Hematopoietic multipotent progenitor cell treated with erythropoietin and hydrocortisone succinate and interleukin-3 and kit ligand, for 4 days (in vitro differentiated cells): Measurements from ENCODE around the gene USH2A.
A peak's percentile ranks its signal among the peaks of the same experiment; 100 is the strongest.

Source experiments
- DNase-seq: peaks from one replicate; pipeline ENCODE4 v3.0.0-alpha.2; 2015

Gene USH2A

DNA sequence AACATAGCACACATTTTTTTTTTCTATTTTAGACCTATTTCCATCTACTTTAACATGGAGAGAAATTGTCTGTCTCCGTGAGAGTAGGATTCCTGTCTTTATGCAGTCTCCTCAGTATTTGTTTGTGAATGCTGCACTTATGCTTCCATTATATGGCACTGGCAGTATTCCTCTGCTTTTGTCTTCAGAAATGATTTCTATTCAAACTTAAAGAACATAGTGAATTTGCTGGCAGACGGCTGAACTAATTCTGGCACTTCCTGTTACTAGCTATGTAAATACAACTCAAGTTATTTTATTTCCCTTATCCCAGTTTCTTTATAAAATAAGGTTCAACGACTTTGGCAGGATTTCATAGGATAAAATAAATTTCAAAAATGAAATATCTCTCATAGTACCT lies 810.9 kb downstream of the USH2A start:
- no peak for DNase-seq

DNA sequence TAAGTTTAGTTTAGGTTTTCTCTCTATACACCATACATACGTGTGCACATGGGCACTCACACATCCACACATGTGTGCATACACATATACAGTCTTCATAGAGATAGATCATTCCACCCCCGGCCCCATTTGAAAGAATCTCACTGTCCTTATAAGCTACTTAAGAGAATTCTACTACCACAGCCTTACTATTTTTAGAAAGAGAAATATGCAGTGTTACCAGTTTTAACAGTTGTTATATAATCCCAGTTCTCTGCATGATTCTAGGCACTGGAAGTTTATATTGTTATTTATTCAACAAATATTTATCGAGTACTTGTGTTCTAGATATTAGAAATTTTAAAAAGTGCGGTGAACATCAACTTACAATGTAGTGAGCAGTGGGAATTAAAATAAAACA lies 814.6 kb downstream of the USH2A start:
- no peak for DNase-seq

DNA sequence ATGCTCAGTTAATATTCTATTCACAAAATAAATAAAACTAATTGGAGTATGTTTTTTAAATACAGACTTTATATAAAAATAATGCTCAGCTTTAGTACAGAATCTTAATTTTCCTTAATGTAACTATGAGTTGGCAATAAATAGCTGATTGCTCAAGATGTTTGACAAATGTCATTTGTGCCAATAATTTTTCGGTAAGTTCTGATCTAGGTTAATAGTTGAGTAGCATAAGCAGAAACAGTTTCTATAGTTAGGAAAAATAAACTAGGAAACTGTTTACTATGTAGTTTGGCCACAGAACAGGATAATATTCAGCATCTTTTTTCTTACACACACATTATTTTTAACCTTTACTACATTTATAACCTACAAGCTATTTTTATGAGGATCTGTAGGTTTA lies 815.8 kb downstream of the USH2A start:
- no peak for DNase-seq

DNA sequence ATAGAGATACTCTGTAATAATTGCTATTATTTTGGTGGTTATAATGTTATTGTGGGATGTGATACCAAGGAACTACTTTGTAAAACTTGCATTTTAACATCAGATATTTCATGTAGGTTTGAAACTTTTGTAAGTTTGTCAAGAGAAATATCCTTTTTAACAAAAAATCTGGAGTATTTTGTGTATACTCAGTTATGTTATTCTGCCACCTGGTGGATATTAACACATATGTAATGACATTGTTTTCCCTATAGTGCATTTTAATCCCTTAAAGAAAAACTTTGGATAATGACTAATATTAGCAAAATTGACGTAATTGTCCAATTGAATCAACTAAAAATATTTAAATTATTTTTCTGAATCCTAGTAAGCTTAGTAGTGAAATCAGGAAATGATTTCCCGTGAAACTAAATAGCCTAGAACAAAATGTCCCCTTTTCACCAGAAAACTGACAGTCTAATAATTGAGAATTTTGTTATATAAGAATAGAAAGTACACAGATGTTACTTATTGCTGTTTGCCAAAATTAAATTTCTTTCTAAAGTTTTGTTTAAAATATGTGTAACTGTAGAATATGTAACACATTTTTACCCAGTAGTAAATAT lies 816.6 kb downstream of the USH2A start:
- DNase-seq = peak; percentile 60

DNA sequence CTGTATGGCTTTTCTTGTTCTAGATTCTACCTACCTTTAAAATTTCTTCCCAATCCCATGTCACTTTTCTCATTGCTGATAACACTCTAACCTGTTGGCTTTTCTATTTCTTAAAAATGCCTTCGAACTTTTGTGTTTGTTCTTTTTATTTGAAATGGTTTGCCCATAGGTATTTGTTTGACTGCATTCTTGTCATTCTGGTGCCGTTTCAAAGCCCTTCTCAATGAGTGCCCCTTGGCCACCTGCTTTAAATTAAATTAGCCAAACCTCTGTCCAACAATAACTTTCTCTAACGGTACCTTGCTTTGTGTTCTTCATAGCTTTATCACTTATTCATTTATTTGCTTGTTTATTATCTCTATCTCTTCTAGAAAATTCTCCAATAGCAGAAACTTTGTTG lies 817.2 kb downstream of the USH2A start:
- DNase-seq = no peak

DNA sequence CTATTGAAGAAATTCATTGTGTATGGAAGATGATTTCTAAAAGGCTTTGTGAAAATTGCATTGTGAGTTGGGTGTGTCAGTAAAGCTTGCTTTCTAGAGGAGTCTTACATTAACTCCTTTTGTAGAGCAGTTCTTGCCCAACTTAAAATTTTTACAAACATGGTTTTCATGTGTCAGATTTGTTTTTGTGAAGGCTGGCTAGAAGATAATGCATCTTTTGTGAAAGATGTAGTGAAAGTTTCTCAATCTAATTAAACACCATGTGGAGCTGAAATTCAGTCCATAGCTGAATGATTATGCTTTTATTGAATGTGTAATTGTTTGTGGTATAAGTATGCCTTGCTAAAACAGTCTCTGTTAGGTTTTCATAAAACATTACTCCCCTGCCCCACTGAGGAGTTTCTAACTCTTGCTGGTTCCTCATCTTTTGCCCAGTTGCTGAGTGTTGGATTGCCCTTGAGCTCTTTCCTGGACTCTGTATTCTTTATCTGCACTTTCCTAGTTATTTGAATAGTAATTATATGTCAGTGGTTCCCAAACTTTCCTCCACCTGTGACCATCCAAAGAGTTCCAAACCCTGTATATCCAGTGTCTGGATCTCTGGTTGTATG lies 818.1 kb downstream of the USH2A start:
- DNase-seq = no peak

DNA sequence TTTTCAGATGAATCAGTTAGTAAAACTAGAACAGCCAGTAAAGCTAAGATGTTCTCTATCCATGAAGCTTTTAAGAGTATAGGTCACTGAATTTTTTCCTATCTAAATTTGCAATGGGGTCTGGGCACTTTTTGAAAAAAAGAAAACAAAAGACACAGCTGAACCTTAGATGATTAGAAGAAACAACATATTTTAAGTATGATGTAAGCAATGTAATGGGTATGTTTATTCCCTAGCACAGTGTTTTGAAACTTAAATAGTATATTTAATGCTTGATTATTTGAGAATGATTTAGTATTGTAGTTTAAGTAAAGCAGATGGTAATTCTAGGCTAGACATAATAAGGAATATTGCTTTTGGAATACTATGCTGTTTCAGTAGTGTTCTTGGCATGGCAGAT lies 819.9 kb downstream of the USH2A start:
- DNase-seq = no peak

DNA sequence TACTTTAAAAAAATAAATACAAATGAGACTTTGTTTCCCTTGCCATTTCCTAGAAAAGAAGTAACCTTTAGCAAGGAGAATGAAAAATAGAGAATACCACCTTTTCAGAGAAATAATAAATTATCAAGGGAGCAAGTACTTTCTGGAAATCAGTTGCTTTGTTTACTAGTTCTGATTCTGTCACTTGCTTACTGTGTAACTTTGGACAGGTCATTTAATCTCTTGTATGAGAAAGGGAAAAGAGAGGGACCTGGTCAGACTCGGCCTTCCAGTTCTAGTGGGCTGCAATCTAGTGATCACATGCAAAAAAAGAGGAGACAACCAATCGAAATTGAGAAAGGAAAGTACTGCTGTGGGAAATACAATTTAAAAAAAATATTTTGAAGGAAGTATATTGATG lies 822.0 kb downstream of the USH2A start:
- DNase-seq = no peak

DNA sequence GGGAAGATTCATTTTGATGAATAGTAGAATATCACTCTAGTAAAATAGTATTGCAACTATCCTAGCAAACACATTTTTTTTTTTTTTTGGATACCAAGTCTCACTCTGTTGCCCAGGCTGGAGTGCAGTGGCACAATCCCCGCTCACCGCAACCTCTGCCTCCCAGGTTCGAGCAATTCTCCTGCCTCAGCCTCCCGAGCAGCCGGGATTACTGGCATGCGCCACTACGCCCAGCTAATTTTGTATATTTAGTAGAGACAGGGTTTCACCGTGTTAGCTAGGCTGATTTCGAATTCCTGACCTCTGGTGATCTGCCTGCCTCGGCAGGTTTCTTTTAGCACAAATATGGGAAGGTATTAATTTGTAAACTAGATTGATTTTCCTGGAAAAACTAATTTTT lies 822.4 kb downstream of the USH2A start:
- DNase-seq = no peak

DNA sequence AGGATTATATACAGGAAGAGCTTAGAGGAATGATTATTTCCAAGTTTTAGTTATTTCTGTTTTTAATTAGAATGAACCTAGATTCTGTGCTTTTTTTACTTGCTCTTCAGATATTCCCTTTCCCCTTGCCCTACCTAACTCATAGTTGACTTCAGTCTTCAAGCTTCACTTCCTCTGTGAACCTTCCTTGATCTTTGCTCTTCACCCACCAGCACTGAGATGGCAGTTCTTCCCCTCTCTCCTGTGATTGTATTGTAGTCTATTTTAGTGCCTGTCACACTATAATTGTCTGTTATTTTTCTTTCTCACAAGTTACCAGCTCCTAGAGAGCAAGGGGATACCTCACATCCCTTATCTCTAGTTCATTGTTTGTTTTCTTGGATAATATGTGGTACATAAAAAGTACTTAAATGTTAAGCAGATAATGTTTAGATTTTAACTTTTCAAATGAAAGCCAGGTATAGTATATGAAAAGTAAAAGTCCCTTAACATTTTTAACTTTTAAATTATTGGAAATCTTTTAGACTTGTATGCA lies 822.9 kb downstream of the USH2A start:
- DNase-seq = no peak

DNA sequence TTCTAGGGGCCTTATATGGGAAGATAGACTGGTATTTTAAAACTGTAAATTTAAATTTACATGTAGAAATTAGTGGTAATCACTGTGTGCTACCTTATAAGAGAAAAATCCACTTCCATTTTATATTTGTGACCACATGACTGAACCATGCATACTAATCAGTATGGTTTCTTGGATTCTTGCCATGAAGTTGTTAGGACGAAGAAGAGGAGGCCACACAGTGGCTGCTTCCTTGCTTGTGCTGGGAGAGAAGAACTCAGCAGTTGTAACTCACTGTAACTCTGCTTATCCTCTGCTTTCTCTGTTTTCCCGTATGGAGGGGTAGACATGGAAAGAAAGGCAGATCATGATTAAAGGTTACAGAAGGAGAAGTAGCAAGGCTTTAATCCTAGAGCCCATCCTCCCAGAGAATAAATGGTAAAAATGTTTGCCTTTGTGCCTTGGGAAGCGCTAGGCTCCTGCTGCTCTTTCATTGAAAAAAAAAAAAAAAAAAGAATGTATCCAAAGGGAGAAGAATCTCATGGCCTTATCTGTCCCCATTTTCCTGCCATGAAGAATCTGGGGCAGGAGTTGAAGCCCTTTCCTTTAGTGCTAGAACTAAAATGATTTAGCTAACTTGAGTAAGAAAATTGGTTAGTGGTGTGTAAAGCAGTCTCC lies 823.7 kb downstream of the USH2A start:
- DNase-seq = peak; percentile 52

DNA sequence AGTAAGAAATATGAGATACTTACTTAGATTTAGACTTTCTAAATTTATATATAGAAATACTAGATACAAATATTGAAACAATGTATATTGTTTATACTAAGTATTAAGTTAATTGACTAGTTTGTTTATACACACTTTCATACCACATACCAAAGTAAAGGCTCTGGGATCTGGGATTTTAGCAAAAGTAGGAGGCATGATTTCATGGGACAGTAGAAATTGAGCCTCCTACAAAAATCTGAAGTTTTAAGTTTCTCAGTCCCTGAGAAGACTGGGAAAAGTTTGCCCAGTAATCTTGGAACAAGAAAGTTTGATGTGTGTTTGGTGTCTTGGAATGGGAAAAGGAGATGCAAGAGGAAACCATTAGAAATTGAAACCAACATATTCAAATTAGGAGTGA lies 825.3 kb downstream of the USH2A start:
- no peak for DNase-seq

DNA sequence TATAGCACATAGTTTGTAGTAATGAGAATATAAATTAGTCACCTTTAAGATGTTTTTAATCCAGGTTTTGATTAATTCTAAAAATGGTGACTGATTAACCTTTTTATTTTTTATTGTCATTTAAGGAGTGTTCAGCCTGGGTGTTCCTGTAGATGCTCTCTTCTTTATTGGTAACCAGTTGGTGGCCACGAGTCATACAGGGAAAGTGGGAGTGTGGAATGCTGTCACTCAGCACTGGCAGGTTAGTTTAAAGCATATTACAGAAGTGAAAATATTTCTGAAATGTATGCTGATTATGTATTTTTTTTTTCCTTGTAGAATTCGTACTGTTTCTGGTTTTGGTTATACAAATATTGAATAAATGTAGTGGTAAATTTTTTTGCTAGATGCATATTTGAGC lies 828.0 kb downstream of the USH2A start:
- no peak for DNase-seq

DNA sequence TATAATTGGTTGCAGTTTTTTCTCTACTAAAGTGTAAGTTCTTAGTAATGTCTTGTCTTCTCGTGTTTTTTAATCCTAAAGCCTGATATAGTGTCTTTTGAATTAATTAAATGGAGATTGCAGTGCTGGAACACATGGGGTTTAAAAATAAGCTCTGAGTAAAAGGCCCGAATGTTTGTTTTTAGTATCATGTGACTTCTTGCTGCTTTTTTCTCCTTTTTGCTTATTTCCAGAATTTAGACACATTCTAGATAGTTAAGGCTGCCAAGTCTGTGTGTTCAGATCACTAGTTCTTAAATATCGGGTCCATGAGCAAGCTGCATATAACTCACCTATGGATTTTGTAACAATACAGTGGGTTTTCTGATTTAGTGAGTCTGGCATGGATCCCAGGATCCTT lies 828.6 kb downstream of the USH2A start:
- no peak for DNase-seq

DNA sequence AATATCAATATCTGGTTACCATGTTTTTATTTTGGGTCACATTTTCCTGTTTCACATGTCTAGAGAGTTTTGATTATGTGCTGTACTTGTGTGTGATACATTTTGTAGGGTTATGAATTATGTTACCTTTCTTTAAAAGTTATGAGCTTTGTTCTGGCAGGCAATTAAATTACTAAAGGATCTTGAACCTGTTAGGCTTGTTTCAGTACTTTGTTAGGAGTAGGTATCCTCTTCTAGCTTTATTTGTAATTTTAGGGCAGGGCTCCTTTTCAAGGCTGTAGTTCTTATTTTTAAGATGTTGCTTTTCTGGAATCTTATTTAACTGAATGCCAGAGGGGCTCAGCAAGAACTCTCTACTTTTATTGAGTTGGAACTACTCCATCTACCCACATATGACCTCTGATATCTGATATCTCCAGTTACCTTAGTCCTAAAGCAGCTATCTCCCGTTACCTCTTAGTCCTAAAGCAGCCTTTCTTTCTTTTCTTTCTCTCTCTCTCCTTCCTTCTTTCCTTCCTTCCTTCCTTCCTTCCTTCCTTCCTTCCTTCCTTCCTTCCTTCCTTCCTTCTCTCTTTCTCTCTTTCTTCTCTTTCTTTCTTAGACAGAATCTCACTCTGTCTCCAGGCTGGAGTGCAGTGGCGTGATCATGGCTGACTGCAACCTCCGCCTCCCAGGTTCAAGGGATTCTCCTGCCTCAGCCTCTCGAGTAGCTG lies 832.3 kb downstream of the USH2A start:
- no peak for DNase-seq

DNA sequence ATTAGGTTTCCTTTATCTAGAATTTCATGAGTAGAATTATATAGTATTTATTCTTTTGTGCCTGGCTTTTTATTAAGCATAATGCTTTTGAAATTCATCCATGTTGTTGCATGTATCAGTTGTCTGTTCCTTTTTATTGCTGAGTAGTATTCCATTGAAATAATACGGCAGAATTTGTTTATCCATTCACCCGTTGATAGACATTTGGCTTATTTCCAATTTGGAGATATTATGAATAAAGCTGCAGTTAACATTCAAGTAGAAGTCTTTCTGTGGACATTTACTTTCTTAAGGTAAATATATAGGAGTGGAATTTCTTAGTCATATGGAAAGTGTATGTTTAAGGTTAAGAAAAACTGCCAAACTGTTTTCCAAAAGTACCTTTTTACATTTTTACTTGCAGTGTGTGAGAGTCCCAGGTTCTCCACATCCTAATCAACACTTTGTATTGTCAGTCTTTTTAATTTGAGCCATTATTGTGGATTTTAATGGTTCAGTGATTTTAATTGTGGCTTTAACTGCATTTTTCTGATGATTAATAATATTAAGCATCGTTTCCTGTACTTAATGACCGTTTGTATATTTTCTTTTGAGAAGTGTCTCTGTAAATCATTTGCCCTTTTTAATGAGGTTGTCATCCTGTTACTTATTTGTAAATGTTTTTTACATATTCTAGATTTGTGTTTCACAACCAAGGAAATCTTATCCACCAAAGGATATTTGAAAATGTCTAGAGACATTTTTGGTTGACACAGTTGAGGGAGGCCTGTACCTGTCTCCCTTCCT lies 833.4 kb downstream of the USH2A start:
- no peak for DNase-seq

DNA sequence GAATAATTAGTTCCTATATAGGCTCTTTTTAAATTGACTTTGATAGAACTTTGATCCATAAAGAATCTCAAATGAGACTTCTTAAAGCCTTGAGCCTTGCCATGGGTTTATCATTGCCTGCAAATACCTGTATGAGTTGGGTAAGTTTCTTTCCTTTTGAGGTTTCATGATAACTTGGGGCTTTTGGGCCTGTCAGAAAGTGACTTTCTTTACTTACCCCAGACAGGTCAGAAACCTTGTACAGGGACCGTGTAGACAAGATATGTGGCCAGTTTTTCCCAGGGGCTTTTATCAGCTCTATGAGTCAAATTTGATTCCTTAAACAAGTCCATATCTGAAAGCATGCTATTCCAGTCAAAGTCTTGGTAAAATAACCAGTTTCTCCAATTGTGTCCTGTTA lies 838.9 kb downstream of the USH2A start:
- DNase-seq = no peak

DNA sequence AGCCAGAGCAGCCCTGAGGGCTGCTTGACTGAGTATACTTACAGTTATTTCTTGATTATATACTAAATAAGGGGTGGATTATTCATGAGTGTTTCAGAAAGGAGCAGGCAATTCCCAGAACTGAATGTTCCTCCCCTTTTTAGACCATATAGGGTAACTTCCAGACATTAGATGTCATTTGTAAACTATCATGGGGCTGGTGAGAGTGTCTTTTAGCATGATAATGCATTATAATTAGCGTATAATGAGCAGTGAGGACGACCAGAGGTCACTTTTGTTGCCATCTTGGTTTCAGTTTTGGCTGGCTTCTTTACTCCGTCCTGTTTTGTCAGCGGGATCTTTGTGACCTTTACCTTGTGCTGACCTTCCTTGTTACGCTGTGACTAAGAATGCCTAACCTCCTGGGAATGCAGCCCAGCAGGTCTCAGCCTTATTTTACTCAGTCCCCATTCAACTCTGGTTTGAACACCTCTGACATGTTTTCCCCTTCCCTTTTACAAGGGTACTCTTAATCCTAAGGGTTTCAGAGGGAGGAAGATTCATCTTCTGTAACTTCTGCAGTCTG lies 840.0 kb downstream of the USH2A start:
- DNase-seq = no peak

DNA sequence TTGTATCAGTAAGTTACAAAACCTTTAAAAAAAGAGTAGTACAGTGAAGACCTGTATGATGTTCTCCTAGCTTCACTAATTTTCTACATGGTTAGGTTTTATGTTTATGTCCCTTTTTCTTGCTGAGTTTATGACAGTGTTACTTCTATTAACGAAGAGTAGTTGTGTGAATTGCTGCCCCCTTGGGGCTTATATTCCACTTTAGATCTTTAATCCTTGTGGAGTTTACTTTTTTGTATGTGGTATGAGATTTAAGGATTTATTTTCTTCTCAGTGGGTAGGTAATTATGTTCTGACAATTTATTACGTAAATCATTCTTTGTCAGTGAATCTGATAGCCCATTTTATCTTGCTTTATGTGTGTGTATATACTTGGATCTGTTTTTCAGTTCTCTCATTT lies 841.4 kb downstream of the USH2A start:
- DNase-seq = no peak
